Activated CD4-positive, CD25-positive, alpha-beta regulatory T cell treated with anti-CD3 and anti-CD28 coated beads, Interleukin-2, amount 50 U/mL, for 24 hours (primary cell): ENCODE measurements around the gene MPZL1.

Experiments used
- ATAC-seq, 2 donors: fragments of 150-1000 bp; cut with Tn5 transposase; one replicate each; pipeline ENCODE4 v1.10.0; 2021; ENCODE audit warnings: mild to moderate bottlenecking in 1 of 2, moderate library complexity in 1 of 2

The MPZL1 gene

GRCh38 chr1:167695756-167696561, 25.8 kb upstream of the MPZL1 start:
- no peak for ATAC-seq

DNA sequence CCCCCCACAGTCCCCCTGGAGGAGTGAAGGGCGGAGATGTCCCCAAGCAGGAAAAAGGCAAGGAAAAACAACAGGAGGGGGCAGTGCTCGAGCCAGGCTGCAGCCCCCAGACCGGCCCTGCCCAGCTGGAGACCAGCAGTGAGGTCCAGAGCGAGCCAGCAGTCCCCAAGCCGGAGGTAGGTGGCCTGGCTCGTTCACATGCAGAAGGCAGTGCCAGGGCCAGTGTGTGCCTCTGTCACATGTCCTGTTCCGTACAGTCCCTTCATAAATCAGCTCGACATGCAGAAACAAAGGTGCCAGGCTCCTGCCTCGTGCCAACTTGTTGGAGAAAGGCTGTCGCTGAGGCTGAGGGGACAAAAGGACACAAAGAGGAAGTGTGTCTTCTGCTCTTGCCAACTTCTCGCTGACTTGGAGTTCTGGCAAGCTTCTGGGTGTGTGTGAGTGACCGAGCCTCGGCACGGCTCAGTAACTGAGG, 24.1 kb upstream of the MPZL1 start:
- ATAC-seq = no peak

GRCh38 chr1:167698313-167698712, 23.5 kb upstream of the MPZL1 start:
- no peak for ATAC-seq

DNA sequence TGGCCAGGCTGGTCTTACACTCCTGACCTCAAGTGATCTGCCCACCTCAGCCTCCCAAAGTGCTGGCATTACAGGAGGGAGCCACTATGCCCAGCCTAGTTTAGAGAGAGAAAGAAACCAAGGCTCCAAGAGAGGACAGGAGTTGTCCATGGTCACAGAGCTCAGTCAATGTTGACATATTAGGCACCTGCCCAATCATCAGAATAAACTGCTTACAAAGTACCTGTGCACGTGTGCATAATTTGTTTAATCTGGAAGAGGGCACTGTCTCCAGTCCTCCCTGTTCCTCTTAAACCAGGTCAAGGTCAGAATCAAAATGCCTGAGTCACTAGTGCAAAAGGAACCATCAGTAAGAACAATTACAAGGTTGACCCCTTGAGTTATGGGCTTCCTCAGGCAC, 20.3 kb upstream of the MPZL1 start:
- no peak for ATAC-seq

DNA sequence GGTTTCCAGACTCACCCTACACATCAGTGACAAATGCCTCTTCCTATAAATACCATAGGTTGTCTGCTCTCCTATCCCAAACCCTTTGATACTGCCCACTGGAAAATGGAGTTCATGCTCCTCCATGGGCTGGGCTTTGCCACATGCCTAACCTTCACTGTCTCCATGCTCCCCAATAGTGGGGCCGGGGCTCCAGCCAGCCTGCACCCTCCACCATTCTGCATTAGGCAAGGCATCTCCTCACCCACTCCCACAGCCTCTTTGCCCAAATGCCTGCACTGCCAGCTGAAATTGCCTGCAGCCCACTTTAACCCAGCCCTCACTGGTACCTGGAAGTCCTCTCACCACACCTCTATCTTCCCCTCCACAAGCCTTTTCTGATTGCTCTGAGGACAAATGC, 18.2 kb upstream of the MPZL1 start:
- ATAC-seq = no peak

GRCh38 chr1:167704715-167705114, 17.1 kb upstream of the MPZL1 start:
- ATAC-seq = no peak

GRCh38 chr1:167705250-167705649, 16.5 kb upstream of the MPZL1 start:
- ATAC-seq = no peak

- ATAC-seq = no peak
Observed at GRCh38 chr1:167706363-167706762, 15.4 kb upstream of the MPZL1 start.

DNA sequence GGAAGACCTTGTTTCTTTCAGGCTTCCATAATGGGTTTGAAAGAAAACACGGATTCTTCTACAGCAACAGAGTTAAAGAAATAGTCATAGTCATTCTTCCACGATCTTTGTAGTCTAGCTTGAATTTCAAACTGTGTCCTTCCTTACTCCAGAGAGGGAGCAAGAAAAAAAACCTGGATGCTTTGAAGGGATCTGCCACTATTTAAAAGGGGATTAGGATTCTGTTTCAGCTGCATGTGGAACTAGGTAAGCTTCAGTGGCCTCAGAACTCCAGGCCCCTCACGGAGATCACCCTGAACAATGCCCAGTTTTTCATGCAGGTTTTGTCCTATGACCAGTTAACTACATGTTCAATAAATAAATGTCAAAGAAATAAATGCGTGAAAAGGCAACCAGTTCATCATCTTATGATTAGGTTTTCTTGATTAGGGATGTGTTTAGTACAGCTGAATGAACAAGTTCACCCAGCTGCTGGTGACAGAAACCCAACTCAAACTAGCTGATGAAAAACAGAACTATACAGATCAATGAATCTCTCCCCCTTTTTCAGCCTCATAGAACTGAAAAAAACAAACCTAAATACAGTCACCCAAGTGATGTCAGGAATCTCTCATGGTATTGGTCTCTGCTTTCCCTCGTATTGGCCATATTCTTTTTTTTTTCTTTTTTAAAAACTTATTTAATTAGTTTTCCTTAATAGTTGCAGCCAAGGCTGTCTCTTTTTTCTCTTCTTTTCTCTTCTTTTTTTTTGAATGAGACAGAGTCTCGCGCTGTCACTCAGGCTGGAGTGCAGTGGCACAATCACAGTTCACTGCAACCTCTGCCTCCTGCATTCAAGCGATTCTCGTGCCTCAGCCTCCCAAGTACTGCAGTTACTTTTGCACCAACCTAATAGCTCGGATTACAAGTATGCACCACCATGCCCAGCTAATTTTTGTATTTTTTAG, 14.6 kb upstream of the MPZL1 start:
- ATAC-seq = peak; percentile 18 to 51

DNA sequence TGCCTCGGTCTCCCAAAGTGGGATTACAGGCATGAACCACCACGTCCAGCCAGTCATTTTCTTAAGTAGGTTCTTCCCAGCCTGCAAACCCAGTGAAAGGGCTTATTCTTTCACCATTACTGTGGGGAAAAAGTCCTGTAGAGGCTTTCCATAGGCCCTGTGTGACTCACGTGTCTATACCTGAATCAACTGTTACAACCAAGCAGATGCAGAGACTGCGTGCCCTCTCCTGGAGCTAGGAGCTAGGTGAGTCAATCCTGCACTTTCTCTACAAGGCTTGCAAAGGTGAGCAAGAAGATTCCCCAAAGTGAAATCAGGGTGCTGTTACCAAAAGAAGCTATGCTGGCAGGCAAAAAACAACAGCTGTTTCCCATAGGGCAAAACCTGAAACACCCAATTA, 13.8 kb upstream of the MPZL1 start:
- ATAC-seq = peak in 1 of 2 donors; percentile 60

DNA sequence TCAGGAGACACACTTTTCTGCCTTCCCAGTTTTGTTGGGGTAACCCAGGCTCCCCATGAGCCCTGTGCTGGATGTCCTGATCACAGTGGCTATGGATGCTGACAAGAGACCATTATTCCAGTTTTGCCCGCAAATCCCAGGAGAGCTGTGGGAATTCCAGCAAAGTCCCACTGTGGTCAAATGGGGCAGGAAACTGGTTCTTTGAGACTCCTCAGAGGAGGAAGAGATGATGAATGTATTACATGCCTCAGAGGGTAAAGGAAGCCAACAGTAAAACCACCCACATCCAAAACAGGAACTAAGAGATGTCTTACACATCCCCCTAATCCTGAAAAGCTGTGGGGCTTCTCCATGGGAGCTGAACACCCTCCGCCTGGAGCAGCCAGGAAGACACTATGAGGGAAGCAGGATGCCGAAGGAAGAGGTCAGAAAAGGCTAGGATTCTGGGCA, 12.8 kb upstream of the MPZL1 start:
- peak in 1 of 2 donors; percentile 3 for ATAC-seq

- no peak for ATAC-seq
Observed at GRCh38 chr1:167710836-167711235, 10.9 kb upstream of the MPZL1 start.

- ATAC-seq = no peak
Observed at GRCh38 chr1:167711797-167712196, 10.0 kb upstream of the MPZL1 start.

- no peak for ATAC-seq
Observed at GRCh38 chr1:167713330-167714081, 8.3 kb upstream of the MPZL1 start.

- ATAC-seq = peak; percentile 73
Observed at GRCh38 chr1:167714098-167714438, 7.7 kb upstream of the MPZL1 start.

DNA sequence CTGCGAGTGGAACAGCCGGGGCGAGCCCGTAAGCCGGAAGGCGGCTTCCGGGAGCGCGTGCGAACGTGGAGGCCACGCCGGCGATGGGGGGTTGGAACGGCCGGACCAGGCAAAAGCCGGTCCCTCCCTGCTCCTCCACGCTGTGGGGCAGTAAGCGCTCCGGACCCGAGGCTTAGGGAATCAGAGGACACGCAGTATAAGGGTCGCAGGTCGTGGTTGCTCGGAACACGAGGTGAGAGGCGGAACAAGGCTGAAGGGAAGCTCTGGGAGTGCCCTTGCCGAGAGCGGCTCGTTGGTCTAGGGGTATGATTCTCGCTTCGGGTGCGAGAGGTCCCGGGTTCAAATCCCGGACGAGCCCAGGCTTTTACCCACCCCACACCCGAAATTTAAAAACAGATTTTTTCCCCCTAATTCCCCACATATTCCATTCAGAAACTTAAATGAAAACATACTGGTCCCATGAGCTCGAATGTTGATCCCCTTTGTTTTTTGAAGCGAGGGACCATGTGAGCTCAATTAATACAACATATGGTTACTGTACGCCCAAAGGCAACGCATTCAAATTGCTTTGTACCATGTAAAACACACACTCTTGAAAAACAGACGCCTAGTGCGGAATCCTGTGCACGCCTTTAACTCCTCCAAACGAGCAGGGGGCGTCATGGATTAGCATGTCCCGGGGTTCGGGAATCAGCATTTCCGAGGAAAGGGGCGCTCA, 7.2 kb upstream of the MPZL1 start:
- ATAC-seq = peak; percentile 59 to 68

DNA sequence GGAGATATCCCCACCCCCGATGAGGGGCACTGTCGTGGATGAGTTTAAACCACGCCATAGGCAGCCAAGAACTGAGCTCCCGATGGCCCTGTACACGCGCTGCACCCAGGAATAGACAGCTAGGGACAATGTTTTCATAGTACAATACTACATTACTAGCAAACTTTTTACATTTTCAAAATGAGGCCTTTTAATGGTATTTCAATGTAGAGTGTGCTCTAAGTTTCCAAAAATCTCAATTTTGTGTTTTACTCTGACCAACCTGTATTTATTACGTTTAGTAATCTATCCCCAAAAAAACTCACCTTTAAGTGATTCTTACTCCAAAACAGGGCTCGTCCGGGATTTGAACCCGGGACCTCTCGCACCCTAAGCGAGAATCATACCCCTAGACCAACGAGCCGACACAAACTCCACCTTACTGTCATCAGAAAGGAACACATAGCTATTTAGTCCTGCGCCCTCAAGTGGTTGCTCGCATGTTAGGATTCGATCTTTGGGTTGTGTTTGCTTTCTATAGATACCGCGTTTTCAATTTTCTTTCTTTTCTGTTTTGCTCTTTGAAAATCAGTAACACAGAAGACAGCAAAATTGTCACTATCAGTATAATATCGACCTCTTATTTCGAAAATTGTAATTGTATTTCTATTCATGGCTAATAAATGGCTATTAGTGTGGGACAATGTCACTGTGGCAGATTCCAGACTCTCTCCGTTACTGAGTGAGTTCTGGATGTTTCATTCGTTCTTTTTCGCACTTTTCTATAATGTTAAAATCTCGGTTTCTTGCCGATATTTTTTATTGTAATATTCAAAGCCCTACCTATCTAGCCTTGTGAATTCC, 6.4 kb upstream of the MPZL1 start:
- ATAC-seq = peak; percentile 46 to 52

DNA sequence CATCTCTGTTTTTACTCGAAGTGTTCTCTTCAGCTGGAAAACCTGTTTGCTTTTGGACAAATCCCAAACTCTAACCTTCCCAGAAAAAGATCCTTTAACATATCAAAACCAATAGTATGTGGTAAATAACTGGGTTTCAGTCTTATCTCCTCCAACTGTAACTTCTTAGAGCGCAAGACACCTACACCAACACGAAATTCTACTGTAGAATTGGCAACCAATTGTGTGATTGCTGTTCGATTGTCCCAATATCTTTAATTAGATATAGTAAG, 5.8 kb upstream of the MPZL1 start:
- no peak for ATAC-seq

GRCh38 chr1:167717351-167717750, 4.4 kb upstream of the MPZL1 start:
- no peak for ATAC-seq

- ATAC-seq = no peak
Observed at GRCh38 chr1:167718914-167719691, 2.7 kb upstream of the MPZL1 start.
